ENCODE data around the gene PPM1F.

The PPM1F gene

GRCh38 chr22:21970037-21970799 is 17.6 kb upstream of the PPM1F start:
- TF ChIP-seq CTCF (conservative IDR thresholded peaks at IDR 0.05; ENCODE audit: low read depth, low read length) = no peak
- DNase-seq (ENCODE audit: low read depth) = no peak
- H3K4me3 ChIP-seq (ENCODE audit: low read length) = no peak overlapping the region

- H3K4me3 ChIP-seq (ENCODE audit: low read length) = no peak overlapping the region
- no peak for DNase-seq (ENCODE audit: low read depth)
- TF ChIP-seq CTCF (conservative IDR thresholded peaks at IDR 0.05; ENCODE audit: low read depth, low read length) = no peak
Observed at GRCh38 chr22:21968452-21969129, 15.9 kb upstream of the PPM1F start.

GRCh38 chr22:21967693-21968271 is 15.1 kb upstream of the PPM1F start:
- H3K4me3 ChIP-seq (ENCODE audit: low read length) = no peak overlapping the region
- no peak for DNase-seq (ENCODE audit: low read depth)
- TF ChIP-seq CTCF (conservative IDR thresholded peaks at IDR 0.05; ENCODE audit: low read depth, low read length) = no peak

GRCh38 chr22:21966643-21967516 is 14.2 kb upstream of the PPM1F start:
- no peak overlapping the region for H3K4me3 ChIP-seq (ENCODE audit: low read length)
- no peak for TF ChIP-seq CTCF (conservative IDR thresholded peaks at IDR 0.05; ENCODE audit: low read depth, low read length)
- no peak for DNase-seq (ENCODE audit: low read depth)

GRCh38 chr22:21965762-21966288 is 13.2 kb upstream of the PPM1F start:
- DNase-seq (ENCODE audit: low read depth) = no peak
- no peak overlapping the region for H3K4me3 ChIP-seq (ENCODE audit: low read length)
- TF ChIP-seq CTCF (conservative IDR thresholded peaks at IDR 0.05; ENCODE audit: low read depth, low read length) = no peak

- DNase-seq (ENCODE audit: low read depth) = no peak
- H3K4me3 ChIP-seq (ENCODE audit: low read length) = no peak overlapping the region
- no peak for TF ChIP-seq CTCF (conservative IDR thresholded peaks at IDR 0.05; ENCODE audit: low read depth, low read length)
Observed at GRCh38 chr22:21964918-21965484, 12.4 kb upstream of the PPM1F start.

Measured in retinal pigment epithelial cell (primary cell).